HG03280 (cell line): ENCODE measurements around the gene DUSP15.

Source experiments
- ATAC-seq: cut with Tn5 transposase; IDR thresholded peaks from one replicate; pipeline ENCODE4 v1.9.1; 2021; ENCODE audit warnings: mild to moderate bottlenecking, moderate library complexity; ENCODE audit not compliant: unreplicated experiment

Gene DUSP15

DNA sequence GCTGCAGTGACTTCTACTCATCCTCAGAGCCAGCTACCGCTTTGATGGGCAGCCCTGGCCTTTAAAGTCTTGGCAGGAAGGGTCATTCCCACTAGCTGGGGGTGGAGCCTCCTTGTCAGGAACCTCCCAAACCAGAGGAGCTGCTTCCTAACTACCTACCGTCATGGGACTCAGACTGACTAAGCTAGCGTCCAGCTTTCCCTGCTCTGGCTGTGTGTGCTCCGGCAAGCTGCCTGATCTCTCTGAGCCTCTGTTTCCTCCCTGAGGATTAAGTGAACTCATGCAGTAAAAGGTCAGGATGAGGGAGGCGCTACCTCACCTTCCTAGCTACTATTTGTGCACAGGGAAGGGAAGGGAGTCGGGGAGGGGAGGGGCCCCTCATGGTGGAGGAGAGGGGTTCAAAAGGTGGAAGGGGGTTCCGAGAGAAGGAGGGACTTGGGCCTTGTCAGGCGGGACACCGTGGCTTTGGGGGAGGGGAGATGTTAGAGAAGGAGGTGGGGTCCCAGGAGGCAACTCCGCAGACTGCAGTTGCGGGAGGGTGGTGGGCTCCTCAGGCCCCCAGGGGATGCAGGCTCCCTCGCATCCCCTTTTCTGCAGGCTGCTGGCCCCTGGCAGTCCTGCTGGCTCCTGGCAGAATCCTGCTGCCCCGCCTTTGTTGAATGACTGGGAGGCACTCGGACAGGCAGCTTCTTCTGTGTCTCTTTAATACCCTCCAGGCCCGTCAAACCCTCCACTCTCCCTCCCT is 9.8 kb downstream of the DUSP15 start:
- no peak for ATAC-seq

GRCh38 chr20:31859998-31860380 is 10.3 kb downstream of the DUSP15 start:
- ATAC-seq: no peak

- ATAC-seq: no peak
These were observed 10.9 kb downstream of the DUSP15 start for GRCh38 chr20:31859266-31859997.

GRCh38 chr20:31858760-31859083 is 11.6 kb downstream of the DUSP15 start:
- ATAC-seq: no peak

DNA sequence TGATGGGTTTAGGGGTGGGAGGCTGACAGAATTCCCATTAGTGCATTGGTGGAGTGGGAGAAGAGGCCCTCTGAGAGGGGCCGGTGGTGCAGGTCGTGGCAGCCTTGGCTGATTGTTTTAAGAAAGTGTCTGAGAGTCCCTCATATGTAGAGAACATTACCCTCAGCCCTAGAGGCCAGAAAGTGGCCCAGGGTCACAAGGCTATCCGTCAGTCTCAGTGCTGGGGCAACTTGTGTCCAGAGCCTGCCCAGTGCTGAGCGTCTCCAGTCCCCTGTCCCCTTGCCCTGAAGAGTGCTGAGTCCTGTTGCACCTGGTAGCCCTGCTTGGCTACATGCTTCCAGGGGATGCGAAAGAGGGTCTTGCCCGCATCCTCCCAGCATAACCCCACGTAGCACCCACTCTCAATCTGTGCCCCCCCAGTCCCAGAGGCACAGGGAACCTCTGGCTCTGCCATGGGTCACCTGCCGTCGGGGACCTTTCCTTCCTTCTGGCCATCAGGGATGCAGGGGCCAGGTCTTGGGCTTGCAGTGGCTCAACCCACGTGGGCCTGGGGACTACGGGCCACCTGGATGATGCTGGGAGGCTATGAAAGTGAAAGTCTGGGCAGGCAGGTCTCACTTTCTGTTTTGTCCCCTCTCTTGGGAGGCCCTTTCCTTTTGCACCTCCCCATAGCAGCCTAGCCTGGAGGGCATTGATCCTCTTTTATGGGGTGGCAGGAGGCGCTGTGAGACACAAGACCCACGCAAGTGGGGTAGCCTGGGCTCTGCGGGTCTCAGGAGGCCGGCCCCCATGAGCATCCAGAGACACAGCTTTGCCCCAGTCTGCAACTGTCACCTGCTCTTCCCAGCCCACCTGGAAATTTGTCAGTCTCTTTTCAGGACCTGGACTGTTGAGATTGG is 12.2 kb downstream of the DUSP15 start:
- ATAC-seq: no peak

DNA sequence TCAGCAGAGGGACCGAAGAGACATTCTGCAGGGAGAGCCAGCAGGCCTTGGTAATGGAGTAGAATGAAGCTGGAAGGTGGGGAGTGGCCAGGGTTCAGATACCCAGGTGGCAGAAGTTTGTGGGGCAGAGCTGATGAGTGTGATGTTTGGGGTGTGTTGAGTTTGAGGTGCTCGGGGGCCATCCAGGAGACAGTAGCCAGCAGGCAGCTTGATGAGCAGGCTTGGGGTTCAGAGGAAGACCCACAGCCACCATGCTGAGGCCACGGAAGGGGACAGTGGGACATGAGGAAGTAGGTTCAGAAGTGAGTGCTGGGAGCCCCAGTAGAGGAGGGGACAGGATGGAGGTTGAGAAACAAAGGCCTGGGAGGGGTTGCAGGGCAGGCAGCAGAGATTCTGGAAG is 13.8 kb downstream of the DUSP15 start:
- ATAC-seq: no peak

DNA sequence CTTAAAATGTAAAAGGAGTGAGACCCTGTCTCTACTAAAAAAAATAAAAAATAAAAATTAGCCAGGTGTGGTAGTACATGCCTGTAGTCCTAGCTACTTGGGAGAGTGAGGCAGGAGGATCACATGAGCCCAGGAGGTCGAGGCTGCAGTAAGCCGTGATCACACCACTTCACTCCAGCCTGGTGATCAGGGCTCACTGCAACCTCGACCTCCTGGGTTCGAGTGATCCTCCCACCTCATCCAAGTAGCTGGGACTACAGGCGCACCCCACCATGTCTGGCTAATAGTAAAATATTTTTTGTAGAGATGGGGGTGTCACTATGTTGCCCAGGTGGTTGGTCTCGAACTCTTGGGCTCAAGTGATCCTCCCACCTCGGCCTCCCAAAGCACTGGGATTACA is 16.8 kb downstream of the DUSP15 start:
- no peak for ATAC-seq

DNA sequence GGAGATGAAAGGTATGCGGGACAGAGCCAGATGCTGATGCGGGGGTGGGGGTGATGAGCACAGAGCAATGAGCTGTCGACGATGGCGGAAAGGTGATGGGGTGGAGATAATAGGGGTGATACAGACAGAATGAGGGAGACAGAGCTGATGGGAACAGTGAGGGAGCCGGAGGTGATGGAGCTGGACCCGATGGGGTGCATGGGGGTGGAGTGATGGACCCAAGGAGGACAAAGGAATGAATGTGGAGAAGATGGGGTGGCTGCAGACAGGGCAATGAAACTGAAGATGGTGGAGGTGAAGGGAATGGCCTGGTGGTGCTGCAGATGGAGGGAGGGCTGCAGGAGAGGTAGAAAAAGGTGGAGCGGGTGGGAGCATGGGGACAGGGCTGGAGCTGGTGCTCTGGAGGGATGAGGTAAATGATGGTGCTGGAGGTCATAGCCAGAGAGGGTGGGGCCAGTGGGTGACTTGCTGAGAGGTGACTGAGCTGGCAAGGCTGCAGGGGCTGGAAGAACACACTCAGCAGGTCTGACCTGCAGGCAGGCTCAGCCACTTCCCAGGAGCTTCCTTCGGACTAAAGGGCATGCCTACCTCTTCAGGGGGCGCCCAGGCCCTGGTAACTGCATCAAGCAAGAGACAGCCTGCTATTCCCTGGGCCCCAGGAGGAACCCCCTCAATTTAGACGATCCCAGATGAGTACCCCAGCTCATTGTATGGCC is 18.9 kb downstream of the DUSP15 start:
- ATAC-seq: no peak

- no peak for ATAC-seq
These were observed 20.9 kb downstream of the DUSP15 start for GRCh38 chr20:31849306-31849930.

GRCh38 chr20:31848088-31848999 is 22.0 kb downstream of the DUSP15 start:
- no peak for ATAC-seq

DNA sequence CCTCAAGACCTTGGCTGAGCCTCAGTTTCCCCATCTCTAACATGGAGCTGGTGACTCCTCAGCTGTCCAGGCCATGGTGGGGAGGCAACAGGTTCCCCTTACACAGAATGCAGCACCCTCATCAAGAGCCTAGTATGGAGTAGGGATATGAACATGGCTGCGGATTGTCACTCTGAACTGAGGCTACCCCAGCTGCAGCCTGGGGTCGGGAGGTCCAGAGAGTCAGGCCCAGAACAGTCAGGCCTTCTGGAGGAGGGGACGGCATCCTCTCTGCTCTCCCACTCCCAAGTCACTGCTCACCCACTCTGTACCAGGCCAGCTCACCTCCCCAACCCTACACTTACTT is 23.6 kb downstream of the DUSP15 start:
- no peak for ATAC-seq

- no peak for ATAC-seq
These were observed 24.9 kb downstream of the DUSP15 start, which contains the start of gene FOXS1 for GRCh38 chr20:31845300-31845863. Gene FOXS1, minus strand, starts transcription at chr20:31845604. Its CDS starts 62 bp downstream, at chr20:31845542.

DNA sequence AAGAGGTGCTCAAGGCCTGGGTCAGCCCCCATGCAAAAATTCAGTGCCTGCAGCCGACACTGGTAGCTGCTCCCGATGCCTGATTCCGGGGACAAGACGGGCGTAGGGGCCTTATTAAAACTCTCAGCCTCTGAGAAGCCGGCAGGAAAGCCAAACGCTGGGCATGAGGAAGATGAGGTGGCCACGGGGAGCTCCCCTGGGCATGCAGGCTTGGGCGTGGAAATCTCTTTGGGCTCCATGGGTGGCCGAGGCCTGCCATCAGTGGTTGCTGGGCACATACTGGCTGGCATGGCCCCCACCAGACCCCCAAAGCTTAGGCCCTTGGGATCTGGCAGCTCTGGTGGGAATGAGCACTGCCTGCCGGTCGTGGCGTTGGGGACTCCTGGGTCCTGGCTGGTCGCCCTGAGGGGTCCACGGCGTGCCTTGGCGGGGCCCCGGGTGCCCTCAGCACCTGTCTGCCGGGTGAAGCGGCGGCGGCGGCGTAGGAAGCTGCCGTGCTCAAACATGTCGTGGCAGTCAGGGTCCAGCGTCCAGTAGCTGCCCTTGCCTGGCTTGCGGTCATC is 25.5 kb downstream of the DUSP15 start:
- no peak for ATAC-seq

GRCh38 chr20:31843881-31844280 is 26.4 kb downstream of the DUSP15 start:
- ATAC-seq: no peak

GRCh38 chr20:31843288-31843687 is 27.0 kb downstream of the DUSP15 start:
- ATAC-seq: no peak

DNA sequence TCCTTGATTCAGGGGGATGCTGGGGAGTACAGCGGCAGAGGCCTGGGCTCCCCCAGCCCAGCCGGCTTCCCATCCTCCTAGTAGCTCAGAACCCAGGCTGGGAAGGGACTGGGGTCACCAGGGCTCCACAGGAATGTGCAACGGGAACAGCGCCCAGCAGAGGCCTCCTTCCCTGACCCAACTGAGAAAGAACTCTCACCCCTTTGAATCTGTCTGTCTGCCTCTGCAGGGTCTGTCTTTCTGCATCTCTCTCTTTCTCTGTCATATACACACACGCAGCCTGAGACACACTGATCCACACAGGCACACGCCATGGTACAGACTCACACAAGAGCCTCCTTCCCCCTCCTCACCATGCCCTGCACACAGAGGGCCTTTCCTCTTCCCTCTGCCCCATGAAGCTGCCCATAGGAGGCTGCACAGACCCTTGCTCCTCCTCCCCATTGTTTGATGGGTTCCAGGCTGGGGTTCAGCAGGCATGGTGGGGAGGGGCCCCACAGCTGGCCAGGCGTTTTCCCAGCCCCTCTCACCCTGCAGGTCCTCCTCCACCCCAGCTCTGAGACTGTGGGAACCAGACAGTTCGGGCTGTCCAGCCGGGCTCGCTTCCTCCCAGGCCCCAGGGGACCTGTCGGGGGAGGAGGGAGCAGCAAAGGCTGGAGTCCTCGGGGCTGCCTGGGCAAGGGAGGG is 27.7 kb downstream of the DUSP15 start:
- no peak for ATAC-seq

GRCh38 chr20:31841928-31842327 is 28.4 kb downstream of the DUSP15 start:
- ATAC-seq: no peak
